ENCODE measurements around the gene CRX. TPM values are rescaled to one million over a fixed set of nuclear protein-coding genes. Genes with fewer than 3 reads are reported as not detected.

Gene CRX
- total and polyA plus RNA-seq, 2 of the 4 experiments (the other 2 are of a cell fraction), result not detected

GRCh38 chr19:47780215-47780551 lies 41.6 kb upstream of the CRX start (continued):
- TF ChIP-seq RAD21 (IDR thresholded peaks at IDR 0.05; ENCODE audit: low read length), result no peak
- TF ChIP-seq BHLHE40 (IDR thresholded peaks at IDR 0.05; ENCODE audit: low read depth, low read length), result no peak
- TF ChIP-seq, protein P1, sequence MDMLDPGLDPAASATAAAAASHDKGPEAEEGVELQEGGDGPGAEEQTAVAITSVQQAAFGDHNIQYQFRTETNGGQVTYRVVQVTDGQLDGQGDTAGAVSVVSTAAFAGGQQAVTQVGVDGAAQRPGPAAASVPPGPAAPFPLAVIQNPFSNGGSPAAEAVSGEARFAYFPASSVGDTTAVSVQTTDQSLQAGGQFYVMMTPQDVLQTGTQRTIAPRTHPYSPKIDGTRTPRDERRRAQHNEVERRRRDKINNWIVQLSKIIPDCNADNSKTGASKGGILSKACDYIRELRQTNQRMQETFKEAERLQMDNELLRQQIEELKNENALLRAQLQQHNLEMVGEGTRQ (IDR thresholded peaks at IDR 0.05; ENCODE audit: low read depth, low read length), result no peak
- no peak for TF ChIP-seq RCOR1 (IDR thresholded peaks at IDR 0.05; ENCODE audit: insufficient replicate concordance, low read length)
- TF ChIP-seq FOS (IDR thresholded peaks at IDR 0.05; ENCODE audit: low read depth, low read length), result no peak

GRCh38 chr19:47781590-47782262 lies 40.0 kb upstream of the CRX start:
- 83% methylated on average over 7 of the region's 9 CpGs; no CpG with 5 or more reads in 1 of the 2 experiments for WGBS, 2 experiments (ENCODE audit: extremely low coverage in 2 of 2, insufficient read length in 1 of 2)
- peaks cover 2% of the 10 kb centered on the region; the same call in 1 of the 2 replicates for H3K4me1 ChIP-seq (ENCODE audit: control insufficient read depth, insufficient read depth, low read length)
- CTCF ChIA-PET, result interaction anchor here (0.9 kb wide), 1 partner anchor 81 kb away, joined by 3 read pairs; no protein-coding TSS in a partner anchor
- H2AK9ac ChIP-seq (replicated peaks; ENCODE audit: low read depth, low read length, poor library complexity), result no peak overlapping the region
- H3K79me1 ChIP-seq (ENCODE audit: low read depth in 1 of 2, low read length in 2 of 2), result peaks cover 26 to 44% of the 10 kb centered on the region in 2 experiments
- H3K4ac ChIP-seq (ENCODE audit: low read depth, low read length), result no peak overlapping the region
- H3K27ac ChIP-seq (ENCODE audit: insufficient read depth, low read length), result no peak overlapping the region
- no peak overlapping the region for H2AK5ac ChIP-seq (ENCODE audit: low read depth, low read length)
- in situ Hi-C loops (cut with MboI; ENCODE audit: low sequenced_read_pairs), result loop anchor here (10.0 kb wide), 1 partner anchor 347 kb away; no protein-coding TSS in a partner anchor
- no peak overlapping the region for H2BK5ac ChIP-seq (ENCODE audit: low read depth, low read length, poor library complexity, severe bottlenecking)
- DNase-seq (no peak), ATAC-seq (ENCODE audit: low read depth) (no peak)
- H2AFZ ChIP-seq (replicated peaks; ENCODE audit: low read length, poor library complexity), result no peak overlapping the region
- H2BK120ac ChIP-seq (ENCODE audit: low read depth, low read length), result no peak overlapping the region
- intact Hi-C loops (cut with micrococcal nuclease), result no loop called here
- H3K9me1 ChIP-seq (ENCODE audit: insufficient read depth, low read length), result peaks cover 14% of the 10 kb centered on the region
- no peak overlapping the region for H3K14ac ChIP-seq (replicated peaks; ENCODE audit: low read depth, low read length)
- H4K5ac ChIP-seq (ENCODE audit: low read depth, low read length), result no peak overlapping the region
- H3K4me2 ChIP-seq (ENCODE audit: low read depth, low read length), result no peak overlapping the region
- dilution Hi-C loops (cut with HindIII; ENCODE audit: low sequenced_read_pairs, unreplicated experiment), result no loop called here
- TF ChIP-seq RAD21 (IDR thresholded peaks at IDR 0.05; ENCODE audit: low read length) (no peak), CEBPB (IDR thresholded peaks at IDR 0.05; ENCODE audit: low read depth, low read length) (no peak), FOS (IDR thresholded peaks at IDR 0.05; ENCODE audit: low read depth, low read length) (no peak), MAFK (IDR thresholded peaks at IDR 0.05; ENCODE audit: low read depth, low read length) (no peak)
- TF ChIP-seq, protein P2, sequence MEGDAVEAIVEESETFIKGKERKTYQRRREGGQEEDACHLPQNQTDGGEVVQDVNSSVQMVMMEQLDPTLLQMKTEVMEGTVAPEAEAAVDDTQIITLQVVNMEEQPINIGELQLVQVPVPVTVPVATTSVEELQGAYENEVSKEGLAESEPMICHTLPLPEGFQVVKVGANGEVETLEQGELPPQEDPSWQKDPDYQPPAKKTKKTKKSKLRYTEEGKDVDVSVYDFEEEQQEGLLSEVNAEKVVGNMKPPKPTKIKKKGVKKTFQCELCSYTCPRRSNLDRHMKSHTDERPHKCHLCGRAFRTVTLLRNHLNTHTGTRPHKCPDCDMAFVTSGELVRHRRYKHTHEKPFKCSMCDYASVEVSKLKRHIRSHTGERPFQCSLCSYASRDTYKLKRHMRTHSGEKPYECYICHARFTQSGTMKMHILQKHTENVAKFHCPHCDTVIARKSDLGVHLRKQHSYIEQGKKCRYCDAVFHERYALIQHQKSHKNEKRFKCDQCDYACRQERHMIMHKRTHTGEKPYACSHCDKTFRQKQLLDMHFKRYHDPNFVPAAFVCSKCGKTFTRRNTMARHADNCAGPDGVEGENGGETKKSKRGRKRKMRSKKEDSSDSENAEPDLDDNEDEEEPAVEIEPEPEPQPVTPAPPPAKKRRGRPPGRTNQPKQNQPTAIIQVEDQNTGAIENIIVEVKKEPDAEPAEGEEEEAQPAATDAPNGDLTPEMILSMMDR (conservative IDR thresholded peaks at IDR 0.05; ENCODE audit: low read depth, low read length), result no peak
- no peaks in the 10 kb centered on the region for H3K9me3 ChIP-seq (ENCODE audit: control insufficient read depth, insufficient read depth, low read length)
- no peak overlapping the region for H2BK15ac ChIP-seq (ENCODE audit: low read depth, low read length)
- H4K20me1 ChIP-seq (ENCODE audit: insufficient read depth, low read length), result peaks cover 30% of the 10 kb centered on the region; the same call in 1 of the 2 replicates
- POLR2A ChIA-PET (ENCODE audit: unreplicated experiment), result no interaction called here
- H2BK20ac ChIP-seq (ENCODE audit: low read depth, low read length), result no peak overlapping the region
- H4K8ac ChIP-seq (ENCODE audit: low read depth in 2 of 2, low read length in 2 of 2), result no peak overlapping the region
- H3K18ac ChIP-seq (ENCODE audit: low read depth, low read length), result no peak overlapping the region
- H3K27me3 ChIP-seq (ENCODE audit: control insufficient read depth, insufficient read depth, low read length), result no peaks in the 10 kb centered on the region
- no peak overlapping the region for H3K23ac ChIP-seq (ENCODE audit: low read depth, low read length)
- H4K91ac ChIP-seq (ENCODE audit: insufficient read depth, low read depth, low read length), result no peak overlapping the region
- H3K4me3 ChIP-seq (ENCODE audit: insufficient read depth, low read depth, low read length), result no peak overlapping the region
- no peak overlapping the region for H3K56ac ChIP-seq (ENCODE audit: extremely low read depth, insufficient read depth, low read length)
- H3K9ac ChIP-seq (ENCODE audit: low read depth, low read length), result no peak overlapping the region
- no TSS peak for BruUV-seq (replicated peaks)
- H3K36me3 ChIP-seq (ENCODE audit: control insufficient read depth, insufficient read depth, low read length), result peaks cover 44% of the 10 kb centered on the region
